ENCODE measurements around the gene CABCOCO1. TPM values are rescaled to one million over a fixed set of nuclear protein-coding genes. Genes with fewer than 3 reads are reported as not detected.

Gene CABCOCO1
- polyA plus RNA-seq, 2 donors, result 0.35 TPM; not detected in 1

GRCh38 chr10:61812052-61812721 is 149.5 kb downstream of the CABCOCO1 start:
- Histone ChIP-seq H3K36me3 (ENCODE audit: control insufficient read depth in 2 of 2, insufficient read depth in 2 of 2, low read length in 1 of 2) (no peaks in the 10 kb centered on the region), H3K27ac (ENCODE audit: low read depth in 2 of 2, low read length in 1 of 2) (no peak overlapping the region), H3K4me3 (ENCODE audit: low read depth in 1 of 2, low read length in 2 of 2) (no peak overlapping the region), H3K4me1 (ENCODE audit: control insufficient read depth in 2 of 2, insufficient read depth in 2 of 2, low read length in 1 of 2) (no peaks in the 10 kb centered on the region), H3K27me3 (ENCODE audit: control insufficient read depth in 1 of 2, insufficient read depth in 2 of 2, low read length in 2 of 2) (no peaks in the 10 kb centered on the region), H3K9me3 (ENCODE audit: control insufficient read depth in 2 of 2, insufficient read depth in 1 of 2, low read depth in 1 of 2, low read length in 1 of 2) (no peaks in the 10 kb centered on the region)
- WGBS, 2 donors, result 90 to 95% methylated on average over 5 of the region's 5 CpGs

- WGBS, 2 donors, result 86 to 89% methylated on average over 3 of the region's 3 CpGs
- Histone ChIP-seq H3K4me1 (ENCODE audit: control insufficient read depth in 2 of 2, insufficient read depth in 2 of 2, low read length in 1 of 2) (no peaks in the 10 kb centered on the region), H3K36me3 (ENCODE audit: control insufficient read depth in 2 of 2, insufficient read depth in 2 of 2, low read length in 1 of 2) (no peaks in the 10 kb centered on the region), H3K27me3 (ENCODE audit: control insufficient read depth in 1 of 2, insufficient read depth in 2 of 2, low read length in 2 of 2) (no peaks in the 10 kb centered on the region), H3K27ac (ENCODE audit: low read depth in 2 of 2, low read length in 1 of 2) (no peak overlapping the region), H3K4me3 (ENCODE audit: low read depth in 1 of 2, low read length in 2 of 2) (no peak overlapping the region), H3K9me3 (ENCODE audit: control insufficient read depth in 2 of 2, insufficient read depth in 1 of 2, low read depth in 1 of 2, low read length in 1 of 2) (no peaks in the 10 kb centered on the region)
Measured at GRCh38 chr10:61812920-61813319, 150.2 kb downstream of the CABCOCO1 start.

GRCh38 chr10:61814160-61814559 is 151.4 kb downstream of the CABCOCO1 start:
- H3K36me3 ChIP-seq (ENCODE audit: control insufficient read depth in 2 of 2, insufficient read depth in 2 of 2, low read length in 1 of 2), result no peaks in the 10 kb centered on the region
- no peak overlapping the region for H3K4me3 ChIP-seq (ENCODE audit: low read depth in 1 of 2, low read length in 2 of 2)
- 85 to 91% methylated on average over 2 of the region's 2 CpGs for WGBS, 2 donors

GRCh38 chr10:61815496-61815895 is 152.8 kb downstream of the CABCOCO1 start:
- Histone ChIP-seq H3K9me3 (ENCODE audit: control insufficient read depth in 2 of 2, insufficient read depth in 1 of 2, low read depth in 1 of 2, low read length in 1 of 2) (no peaks in the 10 kb centered on the region), H3K4me3 (ENCODE audit: low read depth in 1 of 2, low read length in 2 of 2) (no peak overlapping the region), H3K36me3 (ENCODE audit: control insufficient read depth in 2 of 2, insufficient read depth in 2 of 2, low read length in 1 of 2) (no peaks in the 10 kb centered on the region), H3K27ac (ENCODE audit: low read depth in 2 of 2, low read length in 1 of 2) (no peak overlapping the region), H3K4me1 (ENCODE audit: control insufficient read depth in 2 of 2, insufficient read depth in 2 of 2, low read length in 1 of 2) (no peaks in the 10 kb centered on the region), H3K27me3 (ENCODE audit: control insufficient read depth in 1 of 2, insufficient read depth in 2 of 2, low read length in 2 of 2) (no peaks in the 10 kb centered on the region)

More at GRCh38 chr10:61814160-61814559, 151.4 kb downstream of the CABCOCO1 start:
- Histone ChIP-seq H3K27me3 (ENCODE audit: control insufficient read depth in 1 of 2, insufficient read depth in 2 of 2, low read length in 2 of 2) (no peaks in the 10 kb centered on the region), H3K27ac (ENCODE audit: low read depth in 2 of 2, low read length in 1 of 2) (no peak overlapping the region), H3K4me1 (ENCODE audit: control insufficient read depth in 2 of 2, insufficient read depth in 2 of 2, low read length in 1 of 2) (no peaks in the 10 kb centered on the region), H3K9me3 (ENCODE audit: control insufficient read depth in 2 of 2, insufficient read depth in 1 of 2, low read depth in 1 of 2, low read length in 1 of 2) (no peaks in the 10 kb centered on the region)

Other genes with a start within 250 kb of the CABCOCO1 start
- under 1 TPM; 0.02 to 0.08 TPM for gene TMEM26, start 209.5 kb upstream of the CABCOCO1 start, polyA plus RNA-seq
- 1 to 10 TPM; 6.7 to 7.7 TPM for gene ARID5B, start 238.8 kb downstream of the CABCOCO1 start, polyA plus RNA-seq

All from esophagus (tissue), 2 donors.